HepG2 (cell line): ENCODE measurements around the gene NUDT19. TPM values are rescaled to one million over a fixed set of nuclear protein-coding genes. Genes with fewer than 3 reads are reported as not detected.

Source experiments
- ATAC-seq: fragments of 200-7000 bp; cut with Tn5 transposase; 3 replicates; pipeline ENCODE4 v1.9.1; 2020; ENCODE audit warnings: mild to moderate bottlenecking, moderate library complexity
- BruUV-seq: library from RNA; stranded (reverse); fragments of 400-500 nt; replicated peaks from 2 replicates; lab custom pipeline; 2021; lab: Mats Ljungman, UMichigan
- CTCF ChIA-PET: fragments of 300-600 bp; formaldehyde crosslinking; extraction: SDS; loops from one replicate; lab custom pipeline; 2021; ENCODE audit warnings: low total read pairs, inconsistent platforms, low intra/inter-chr PET ratio; lab: Yijun Ruan, JAX
- POLR2A ChIA-PET: fragments of 350-600 bp; sonication (Branson Sonifier 250); formaldehyde crosslinking; loops from one replicate; lab custom pipeline; 2020; ENCODE audit warnings: antibody characterized with exemption, inconsistent platforms; lab: Yijun Ruan, JAX
- DNase-seq: peaks from one replicate; pipeline ENCODE4 v3.0.0-alpha.2; 2015; ENCODE audit warnings: low spot score
- FAIRE-seq: peaks from 3 replicates; lab custom pipeline; 2011; peaks lifted over from hg19 to GRCh38; lab: Jason Lieb, UNC
- H2AFZ ChIP-seq: one replicate; pipeline ENCODE4 v1.6.1; 2011; ENCODE audit warnings: low read length, inconsistent platforms
- H3K27ac ChIP-seq: fragments of 300-600 bp; 3 replicates; pipeline ENCODE4 v1.8.0; 2011; ENCODE audit warnings: mixed run types, mild to moderate bottlenecking, mixed read lengths, low read length, inconsistent platforms; ENCODE audit not compliant: insufficient read depth; ENCODE audit errors: extremely low read length
- H3K27me3 ChIP-seq, 2 experiments: fragments of 200-600 bp in 1 of 2; 2 replicates in 1 of 2; 3 replicates in 1 of 2; pipeline versions ENCODE4 v1.6.0 to v1.8.0; 2011; ENCODE audit warnings: low read length in 2 of 2, mild to moderate bottlenecking in 2 of 2, moderate library complexity in 2 of 2, inconsistent platforms in 1 of 2; ENCODE audit not compliant: insufficient read depth in 2 of 2, control insufficient read depth in 1 of 2
- H3K36me3 ChIP-seq, 2 experiments: fragments of 200-600 bp in 1 of 2; replicated peaks in 1 of 2; 2 replicates in 1 of 2; 3 replicates in 1 of 2; pipeline versions ENCODE4 v1.5.1 to v1.8.0; 2011; ENCODE audit warnings: low read length in 2 of 2, inconsistent platforms in 1 of 2; ENCODE audit not compliant: insufficient read depth in 2 of 2, control insufficient read depth in 1 of 2
- H3K4me1 ChIP-seq: 2 replicates; pipeline ENCODE4 v1.5.1; 2012; ENCODE audit warnings: low read length, inconsistent platforms; ENCODE audit not compliant: insufficient read depth
- H3K4me2 ChIP-seq: 2 replicates; pipeline ENCODE4 v1.6.0; 2011; ENCODE audit warnings: low read depth, low read length, inconsistent platforms
- H3K4me3 ChIP-seq, 3 experiments: fragments of 200-600 bp in 1 of 3; sonication (generic), shearing (Covaris generic) in 1 of 3; replicated peaks in 1 of 3; 2 replicates each; pipeline ENCODE4 v1.5.1; 2011 to 2016; ENCODE audit warnings: low read length in 3 of 3, inconsistent platforms in 2 of 3, low read depth in 2 of 3, mild to moderate bottlenecking in 2 of 3, control low read depth in 1 of 3, mixed read lengths in 1 of 3; ENCODE audit not compliant: insufficient read depth in 1 of 3
- H3K79me2 ChIP-seq: one replicate; pipeline ENCODE4 v1.6.1; 2011; ENCODE audit warnings: low read length, inconsistent platforms; ENCODE audit not compliant: insufficient read depth
- H3K9ac ChIP-seq: 2 replicates; pipeline ENCODE4 v1.6.0; 2011; ENCODE audit warnings: mild to moderate bottlenecking, low read depth, low read length, inconsistent platforms; ENCODE audit not compliant: insufficient read depth
- H3K9me3 ChIP-seq: 2 replicates; pipeline ENCODE4 v1.5.1; 2012; ENCODE audit warnings: mild to moderate bottlenecking, low read length
- H4K20me1 ChIP-seq: 2 replicates; pipeline ENCODE4 v1.6.0; 2011; ENCODE audit warnings: inconsistent platforms, mild to moderate bottlenecking, low read length, moderate library complexity; ENCODE audit not compliant: insufficient read depth
- CCDC6 ChIP-seq: sonication (generic); formaldehyde crosslinking; IDR thresholded peaks from 2 replicates; pipeline ENCODE4 v1.8.1; 2022; ENCODE audit warnings: mild to moderate bottlenecking, missing genetic modification reagents, moderate library complexity
- DNMT1 ChIP-seq: sonication (generic); formaldehyde crosslinking; IDR thresholded peaks from 2 replicates; pipeline ENCODE4 v1.5.1; 2020; ENCODE audit warnings: mild to moderate bottlenecking, missing genetic modification reagents
- HNRNPK ChIP-seq: fragments of 200-400 bp; formaldehyde crosslinking; IDR thresholded peaks from 2 replicates; pipeline ENCODE4 v1.6.1; 2018; ENCODE audit warnings: low read length, low read depth, moderate library complexity, mild to moderate bottlenecking; ENCODE audit not compliant: poor library complexity, severe bottlenecking
- HOXA3 ChIP-seq: sonication (generic); formaldehyde crosslinking; IDR thresholded peaks from 2 replicates; pipeline ENCODE4 v1.5.0; 2020; ENCODE audit warnings: missing genetic modification reagents
- IRX3 ChIP-seq: sonication (generic); formaldehyde crosslinking; IDR thresholded peaks from 2 replicates; pipeline ENCODE4 v1.8.1; 2023; ENCODE audit warnings: mild to moderate bottlenecking, low read depth, missing genetic modification reagents, borderline replicate concordance
- JUND ChIP-seq: sonication (generic); formaldehyde crosslinking; IDR thresholded peaks from 2 replicates; pipeline ENCODE4 v1.8.0; 2022; ENCODE audit warnings: mild to moderate bottlenecking, missing genetic modification reagents
- KAT7 ChIP-seq: IDR thresholded peaks from 2 replicates; pipeline ENCODE4 v1.6.1; 2018; ENCODE audit warnings: borderline replicate concordance, missing compliant biosample characterization
- MYNN ChIP-seq: sonication (generic); formaldehyde crosslinking; IDR thresholded peaks from 2 replicates; pipeline ENCODE4 v1.4.0; 2020; ENCODE audit warnings: mild to moderate bottlenecking, low read depth, missing genetic modification reagents
- NCOA2 ChIP-seq: sonication (generic); formaldehyde crosslinking; IDR thresholded peaks from 2 replicates; pipeline ENCODE4 v1.8.0; 2022; ENCODE audit warnings: inconsistent platforms
- RXRA ChIP-seq: sonication (generic); formaldehyde crosslinking; IDR thresholded peaks from 2 replicates; pipeline ENCODE4 v1.5.1; 2020; ENCODE audit warnings: missing genetic modification reagents
- ZNF562 ChIP-seq: sonication (generic); formaldehyde crosslinking; IDR thresholded peaks from 2 replicates; pipeline ENCODE4 v1.8.0; 2022; ENCODE audit warnings: missing genetic modification reagents, borderline replicate concordance
- ZNF619 ChIP-seq: sonication (generic); formaldehyde crosslinking; IDR thresholded peaks from 2 replicates; pipeline ENCODE4 v1.4.0; 2020; ENCODE audit warnings: mild to moderate bottlenecking, missing genetic modification reagents
- ZNF891 ChIP-seq: sonication (generic); formaldehyde crosslinking; IDR thresholded peaks from 2 replicates; pipeline ENCODE4 v1.5.0; 2020; ENCODE audit warnings: mild to moderate bottlenecking, missing genetic modification reagents
- WGBS: methylation state at CpG from one replicate; pipeline ENCODE4 v1.1.6; 2017; ENCODE audit warnings: low lambda C conversion rate; 5-methylcytosine and 5-hydroxymethylcytosine counted together
- in situ Hi-C: cut with HindIII; loops from 2 replicates; pipeline ENCODE4 v1.10.0; 2017; ENCODE audit warnings: low pct_unique_long_range_greater_than_20kb; ENCODE audit not compliant: extremely low pct_ligation_motif_present
- intact Hi-C: fragments of 100-400 bp; cut with micrococcal nuclease; formaldehyde crosslinking; loops from one replicate; pipeline ENCODE4 v1.10.0; 2022; ENCODE audit not compliant: unreplicated experiment
- polyA plus RNA-seq, 8 experiments: library from polyadenylated mRNA; depleted of rRNA in 3 of 8; stranded (reverse) in 7 of 8; unstranded in 1 of 8; fragments of >200 nt; fragmentation: Illumina TruSeq in 4 of 8; extraction: Trizol in 4 of 8; gene quantifications; 2 replicates each; pipeline versions ENCODE4 v1.2.1 to v1.2.3, GENCODE V29; 2011 to 2016; ENCODE audit warnings: low read depth in 4 of 8, missing spikeins in 1 of 8, mixed read lengths in 1 of 8; ENCODE audit not compliant: insufficient read depth in 1 of 8
- total RNA-seq, 5 experiments: library from RNA; depleted of rRNA; stranded (reverse); fragments of >200 nt; fragmentation: Illumina TruSeq; extraction: Trizol; gene quantifications; 2 replicates each; pipeline ENCODE4 v1.2.3, GENCODE V29; 2016; ENCODE audit warnings: low read depth in 1 of 5
- TF ChIP-seq, protein P1 (sequence below): sonication (generic); formaldehyde crosslinking; IDR thresholded peaks from 2 replicates; pipeline ENCODE4 v1.4.0; 2020; ENCODE audit warnings: missing genetic modification reagents, mild to moderate bottlenecking, borderline replicate concordance

The NUDT19 gene
- total and polyA plus RNA-seq, 2 of the 13 experiments (the other 11 are each of a cell fraction or from before 2014, with no cell fraction given): 3.1 to 3.6 TPM

- TF ChIP-seq HOXA3 (CRISPR knock-in tag) (0 out of 2 replicates have a peak, but pooled peaks have one; percentile 18), HNRNPK (peak; percentile 21), IRX3 (CRISPR knock-in tag) (no peak), CCDC6 (CRISPR knock-in tag) (no peak), DNMT1 (CRISPR knock-in tag) (no peak)
Observed at GRCh38 chr19:32719611-32720059, 28.0 kb downstream of the NUDT19 start, which contains the start of gene TDRD12 (continued).

GRCh38 chr19:32720216-32720935 is 28.8 kb downstream of the NUDT19 start:
- peak; percentile 38; the same call in 2 of the 3 replicates for ATAC-seq
- no peak for TF ChIP-seq ZNF619 (CRISPR knock-in tag)
- TF ChIP-seq JUND (CRISPR knock-in tag): no peak
- no peak for TF ChIP-seq ZNF891 (CRISPR knock-in tag)
- TF ChIP-seq MYNN (CRISPR knock-in tag): no peak
- TF ChIP-seq, protein P1, sequence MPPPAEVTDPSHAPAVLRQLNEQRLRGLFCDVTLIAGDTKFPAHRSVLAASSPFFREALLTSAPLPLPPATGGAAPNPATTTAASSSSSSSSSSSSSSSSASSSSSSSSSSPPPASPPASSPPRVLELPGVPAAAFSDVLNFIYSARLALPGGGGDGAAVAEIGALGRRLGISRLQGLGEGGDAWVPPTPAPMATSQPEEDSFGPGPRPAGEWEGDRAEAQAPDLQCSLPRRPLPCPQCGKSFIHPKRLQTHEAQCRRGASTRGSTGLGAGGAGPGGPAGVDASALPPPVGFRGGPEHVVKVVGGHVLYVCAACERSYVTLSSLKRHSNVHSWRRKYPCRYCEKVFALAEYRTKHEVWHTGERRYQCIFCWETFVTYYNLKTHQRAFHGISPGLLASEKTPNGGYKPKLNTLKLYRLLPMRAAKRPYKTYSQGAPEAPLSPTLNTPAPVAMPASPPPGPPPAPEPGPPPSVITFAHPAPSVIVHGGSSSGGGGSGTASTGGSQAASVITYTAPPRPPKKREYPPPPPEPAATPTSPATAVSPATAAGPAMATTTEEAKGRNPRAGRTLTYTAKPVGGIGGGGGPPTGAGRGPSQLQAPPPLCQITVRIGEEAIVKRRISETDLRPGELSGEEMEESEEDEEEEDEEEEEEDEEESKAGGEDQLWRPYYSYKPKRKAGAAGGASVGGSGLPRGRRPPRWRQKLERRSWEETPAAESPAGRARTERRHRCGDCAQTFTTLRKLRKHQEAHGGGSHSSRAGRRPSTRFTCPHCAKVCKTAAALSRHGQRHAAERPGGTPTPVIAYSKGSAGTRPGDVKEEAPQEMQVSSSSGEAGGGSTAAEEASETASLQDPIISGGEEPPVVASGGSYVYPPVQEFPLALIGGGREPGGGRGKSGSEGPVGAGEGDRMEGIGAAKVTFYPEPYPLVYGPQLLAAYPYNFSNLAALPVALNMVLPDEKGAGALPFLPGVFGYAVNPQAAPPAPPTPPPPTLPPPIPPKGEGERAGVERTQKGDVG (CRISPR knock-in tag): no peak
- no peak for TF ChIP-seq ZNF562 (CRISPR knock-in tag)
- TF ChIP-seq KAT7 (CRISPR knock-in tag): no peak
- no peak for TF ChIP-seq RXRA (CRISPR knock-in tag)
- TF ChIP-seq NCOA2 (CRISPR knock-in tag): no peak
- TF ChIP-seq, all 625 proteins: peak for 0
- H2AFZ ChIP-seq: no peak overlapping the region
- no peak overlapping the region for H3K4me2 ChIP-seq
- no peaks in the 10 kb centered on the region for H4K20me1 ChIP-seq
- intact Hi-C loops: no loop called here
- no peak overlapping the region for H3K4me3 ChIP-seq
- BruUV-seq: no TSS peak
- peaks cover 0 to 4% of the 10 kb centered on the region in 2 experiments; a peak in 2 of 5 replicates for H3K27me3 ChIP-seq
- DNase-seq (no peak), FAIRE-seq (no peak)
- no peak overlapping the region for H3K9ac ChIP-seq
- 69% methylated on average over 20 of the region's 22 CpGs for WGBS
- H3K36me3 ChIP-seq: no peaks in the 10 kb centered on the region
- CTCF ChIA-PET: no interaction called here
- H3K4me1 ChIP-seq: no peaks in the 10 kb centered on the region
- H3K79me2 ChIP-seq: no peaks in the 10 kb centered on the region
- no peak overlapping the region for H3K27ac ChIP-seq
- POLR2A ChIA-PET: no interaction called here
- no peaks in the 10 kb centered on the region for H3K9me3 ChIP-seq
- in situ Hi-C loops: no loop called here
